Erythroblast (primary cell): Measurements from ENCODE around the gene TRAPPC8.

Experiments
- GATA1 ChIP-seq: IDR thresholded peaks from 2 replicates; pipeline ENCODE4 v1.6.1; 2011; ENCODE audit warnings: low read depth, mild to moderate bottlenecking, control low read depth, low read length, moderate library complexity
- POLR2A ChIP-seq: IDR thresholded peaks from 2 replicates; pipeline ENCODE4 v1.6.1; 2011; ENCODE audit warnings: mild to moderate bottlenecking, low read length

GRCh38 chr18:31943878-31944816, 1.2 kb upstream of the TRAPPC8 start:
- TF ChIP-seq POLR2A, result no peak
- no peak for TF ChIP-seq GATA1
